WI38 (cell line): ENCODE data around the gene MTA3.

Experiments used
- H3K4me3 ChIP-seq: 2 replicates; pipeline ENCODE4 v1.5.1; 2011; ENCODE audit warnings: low read depth, mild to moderate bottlenecking, control low read depth, low read length
- CTCF ChIP-seq: IDR thresholded peaks from 2 replicates; pipeline ENCODE4 v1.5.1; 2012; ENCODE audit warnings: low read depth, mild to moderate bottlenecking, control low read depth, low read length

Gene MTA3

GRCh38 chr2:42752314-42752713 lies 183.9 kb downstream of the MTA3 start:
- no peak for TF ChIP-seq CTCF
- H3K4me3 ChIP-seq, result no peak overlapping the region

GRCh38 chr2:42752816-42753813 lies 184.7 kb downstream of the MTA3 start:
- H3K4me3 ChIP-seq, result no peak overlapping the region
- TF ChIP-seq CTCF, result no peak

GRCh38 chr2:42754021-42754775 lies 185.8 kb downstream of the MTA3 start:
- TF ChIP-seq CTCF, result no peak
- H3K4me3 ChIP-seq, result no peak overlapping the region

GRCh38 chr2:42754776-42755140 lies 186.3 kb downstream of the MTA3 start:
- H3K4me3 ChIP-seq, result no peak overlapping the region
- TF ChIP-seq CTCF, result no peak

GRCh38 chr2:42755191-42755880 lies 186.9 kb downstream of the MTA3 start:
- TF ChIP-seq CTCF, result no peak
- H3K4me3 ChIP-seq, result no peak overlapping the region

GRCh38 chr2:42756150-42756775 lies 187.8 kb downstream of the MTA3 start:
- H3K4me3 ChIP-seq, result no peak overlapping the region
- TF ChIP-seq CTCF, result no peak
